NCI-H2107 treated with DMSO at 0.1 percent for 48 hours (cell line): ENCODE data around the gene DYNLT2.
"Not testable (repeated sequence)": the region's sequence is repeated elsewhere in the genome, so short reads cannot be mapped to it uniquely, and the experiment has no call there.

ENCODE experiments used
- DNase-seq: peaks from one replicate; lab custom pipeline; 2025; ENCODE audit not compliant: unreplicated experiment; lab: John Stamatoyannopoulos, UW

The DYNLT2 gene

GRCh38 chr6:169783971-169784820, 32.8 kb upstream of the DYNLT2 start:
- DNase-seq = no peak

- DNase-seq = no peak
Measured at GRCh38 chr6:169783401-169783800, 32.0 kb upstream of the DYNLT2 start.

- no peak for DNase-seq
Measured at GRCh38 chr6:169782966-169783365, 31.6 kb upstream of the DYNLT2 start.

GRCh38 chr6:169780571-169781091, 29.3 kb upstream of the DYNLT2 start:
- DNase-seq = no peak

- DNase-seq = no peak
Measured at GRCh38 chr6:169779896-169780295, 28.5 kb upstream of the DYNLT2 start.

- DNase-seq = no peak
Measured at GRCh38 chr6:169779092-169779815, 27.9 kb upstream of the DYNLT2 start.

- DNase-seq = no peak
Measured at GRCh38 chr6:169778646-169779045, 27.3 kb upstream of the DYNLT2 start.

- DNase-seq = no peak
Measured at GRCh38 chr6:169777896-169778295, 26.5 kb upstream of the DYNLT2 start.

GRCh38 chr6:169776379-169776778, 25.0 kb upstream of the DYNLT2 start:
- DNase-seq = no peak

GRCh38 chr6:169775321-169775720, 23.9 kb upstream of the DYNLT2 start:
- no peak for DNase-seq

GRCh38 chr6:169774347-169774746, 23.0 kb upstream of the DYNLT2 start:
- DNase-seq = no peak

- DNase-seq = no peak
Measured at GRCh38 chr6:169766921-169767736, 15.8 kb upstream of the DYNLT2 start.

GRCh38 chr6:169766232-169766631, 14.9 kb upstream of the DYNLT2 start:
- no peak for DNase-seq

- DNase-seq = not testable (repeated sequence)
Measured at GRCh38 chr6:169765789-169766188, 14.4 kb upstream of the DYNLT2 start.

GRCh38 chr6:169763881-169764280, 12.5 kb upstream of the DYNLT2 start:
- no peak for DNase-seq

GRCh38 chr6:169763308-169763707, 11.9 kb upstream of the DYNLT2 start:
- no peak for DNase-seq

GRCh38 chr6:169755162-169755561, 3.8 kb upstream of the DYNLT2 start:
- no peak for DNase-seq

GRCh38 chr6:169752074-169752623, 777 bp upstream of the DYNLT2 start:
- DNase-seq = no peak

GRCh38 chr6:169746556-169746955, 4.8 kb downstream of the DYNLT2 start:
- no peak for DNase-seq

GRCh38 chr6:169745405-169745804, 6.0 kb downstream of the DYNLT2 start:
- no peak for DNase-seq

- no peak for DNase-seq
Measured at GRCh38 chr6:169741344-169741743, 10.0 kb downstream of the DYNLT2 start.
